Measurements from ENCODE around the gene ZSWIM3.

DNA sequence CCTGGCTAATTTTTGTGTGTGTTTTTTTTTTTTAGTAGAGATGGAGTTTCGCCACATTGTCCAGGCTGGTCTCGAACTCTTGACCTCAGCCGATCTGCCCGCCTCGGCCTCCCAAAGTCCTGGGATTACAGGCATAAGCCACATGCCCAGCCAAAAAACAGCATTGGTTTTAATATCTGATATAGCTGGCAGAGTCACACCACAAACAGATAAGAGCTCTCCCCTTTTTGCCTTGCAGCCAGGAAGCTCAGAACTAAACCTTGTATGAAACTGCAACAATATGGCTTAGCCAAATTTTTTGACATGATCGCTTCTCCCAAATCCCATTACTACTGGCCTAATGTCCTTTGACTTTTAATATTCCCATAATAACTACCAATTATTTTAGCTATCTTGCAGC is 5.1 kb upstream of the ZSWIM3 start:
- TF ChIP-seq, protein P1, sequence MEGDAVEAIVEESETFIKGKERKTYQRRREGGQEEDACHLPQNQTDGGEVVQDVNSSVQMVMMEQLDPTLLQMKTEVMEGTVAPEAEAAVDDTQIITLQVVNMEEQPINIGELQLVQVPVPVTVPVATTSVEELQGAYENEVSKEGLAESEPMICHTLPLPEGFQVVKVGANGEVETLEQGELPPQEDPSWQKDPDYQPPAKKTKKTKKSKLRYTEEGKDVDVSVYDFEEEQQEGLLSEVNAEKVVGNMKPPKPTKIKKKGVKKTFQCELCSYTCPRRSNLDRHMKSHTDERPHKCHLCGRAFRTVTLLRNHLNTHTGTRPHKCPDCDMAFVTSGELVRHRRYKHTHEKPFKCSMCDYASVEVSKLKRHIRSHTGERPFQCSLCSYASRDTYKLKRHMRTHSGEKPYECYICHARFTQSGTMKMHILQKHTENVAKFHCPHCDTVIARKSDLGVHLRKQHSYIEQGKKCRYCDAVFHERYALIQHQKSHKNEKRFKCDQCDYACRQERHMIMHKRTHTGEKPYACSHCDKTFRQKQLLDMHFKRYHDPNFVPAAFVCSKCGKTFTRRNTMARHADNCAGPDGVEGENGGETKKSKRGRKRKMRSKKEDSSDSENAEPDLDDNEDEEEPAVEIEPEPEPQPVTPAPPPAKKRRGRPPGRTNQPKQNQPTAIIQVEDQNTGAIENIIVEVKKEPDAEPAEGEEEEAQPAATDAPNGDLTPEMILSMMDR (conservative IDR thresholded peaks at IDR 0.05; ENCODE audit: low read depth, low read length) = no peak
- TF ChIP-seq EZH2phosphoT487 (IDR thresholded peaks at IDR 0.05; ENCODE audit: borderline replicate concordance, low read length) = no peak
- no peak for TF ChIP-seq EZH2 (IDR thresholded peaks at IDR 0.05; ENCODE audit: low read length, unreplicated experiment)
